HG02852 (cell line): Measurements from ENCODE around the gene ADI1.
"Not testable (repeated sequence)": the region's sequence is repeated elsewhere in the genome, so short reads cannot be mapped to it uniquely, and the experiment has no call there.

ENCODE experiments used
- ATAC-seq: cut with Tn5 transposase; IDR thresholded peaks from one replicate; pipeline ENCODE4 v1.9.1; 2021; ENCODE audit warnings: mild to moderate bottlenecking, moderate library complexity; ENCODE audit not compliant: unreplicated experiment

Gene ADI1

GRCh38 chr2:3465328-3465727, 54.0 kb downstream of the ADI1 start:
- ATAC-seq = no peak

DNA sequence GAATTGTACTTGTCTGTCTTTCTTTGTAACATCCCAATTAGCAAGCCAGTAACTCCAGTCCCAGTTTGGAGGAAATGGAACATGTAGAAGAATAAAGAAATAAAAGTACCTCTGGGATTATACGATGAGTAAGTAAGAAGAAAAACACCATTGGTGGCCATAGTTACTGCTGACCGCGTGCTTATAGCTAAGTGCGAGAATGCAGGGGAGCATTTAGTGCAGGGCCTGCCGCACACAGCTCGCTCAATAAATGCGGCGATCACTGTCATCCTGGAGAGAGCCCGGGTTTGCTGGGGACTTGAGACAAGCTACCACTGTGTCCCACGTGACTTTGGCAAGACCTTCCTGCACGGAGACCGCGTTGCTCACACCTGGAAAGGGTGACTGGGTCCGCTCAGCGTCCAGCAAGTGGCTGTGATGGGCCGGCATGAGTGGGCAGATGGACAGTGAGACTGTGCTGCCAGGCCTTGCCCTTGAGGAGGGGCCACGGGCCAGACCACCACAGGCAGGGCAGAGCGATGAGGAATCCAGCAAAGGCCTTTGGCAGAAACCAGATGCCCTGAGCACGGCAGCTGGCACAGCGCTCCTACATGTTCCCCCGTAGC, 54.8 kb downstream of the ADI1 start:
- ATAC-seq = no peak

- ATAC-seq = no peak
Observed at GRCh38 chr2:3463944-3464343, 55.4 kb downstream of the ADI1 start.

GRCh38 chr2:3463186-3463835, 56.0 kb downstream of the ADI1 start:
- no peak for ATAC-seq

- ATAC-seq = no peak
Observed at GRCh38 chr2:3462493-3463104, 56.7 kb downstream of the ADI1 start.

DNA sequence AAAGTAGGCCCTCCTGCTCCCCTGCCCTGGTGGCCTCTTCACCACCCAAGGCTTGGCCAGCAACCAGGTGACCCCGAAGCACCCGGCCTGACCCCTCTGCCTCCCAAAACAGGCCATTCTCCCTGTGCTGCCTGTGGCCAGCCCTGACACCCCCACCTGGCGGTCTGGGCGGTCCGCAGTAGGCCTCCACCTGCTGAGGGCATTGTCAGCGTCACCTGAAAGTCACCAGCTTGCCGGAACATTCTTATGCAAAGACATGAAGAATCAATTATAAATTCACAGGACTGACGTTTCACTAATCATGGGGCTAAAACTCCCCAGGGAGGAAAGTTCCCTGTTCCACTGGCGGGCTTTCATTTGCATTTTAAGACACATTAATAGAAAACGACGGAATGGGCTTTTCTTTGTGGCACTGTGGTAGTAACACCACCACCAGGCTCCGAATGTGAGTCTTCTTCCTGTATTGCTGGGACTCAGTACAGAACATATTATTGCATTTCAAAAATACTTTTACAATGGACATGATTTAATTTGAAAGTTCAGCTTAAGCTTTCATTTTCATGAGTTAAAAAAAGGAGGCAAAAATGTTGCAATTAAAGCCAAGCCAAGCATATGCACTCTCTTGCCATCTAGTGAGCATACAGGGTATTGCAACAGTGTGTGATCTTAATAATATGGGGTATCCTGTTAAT, 57.4 kb downstream of the ADI1 start:
- peak; percentile 67 for ATAC-seq

DNA sequence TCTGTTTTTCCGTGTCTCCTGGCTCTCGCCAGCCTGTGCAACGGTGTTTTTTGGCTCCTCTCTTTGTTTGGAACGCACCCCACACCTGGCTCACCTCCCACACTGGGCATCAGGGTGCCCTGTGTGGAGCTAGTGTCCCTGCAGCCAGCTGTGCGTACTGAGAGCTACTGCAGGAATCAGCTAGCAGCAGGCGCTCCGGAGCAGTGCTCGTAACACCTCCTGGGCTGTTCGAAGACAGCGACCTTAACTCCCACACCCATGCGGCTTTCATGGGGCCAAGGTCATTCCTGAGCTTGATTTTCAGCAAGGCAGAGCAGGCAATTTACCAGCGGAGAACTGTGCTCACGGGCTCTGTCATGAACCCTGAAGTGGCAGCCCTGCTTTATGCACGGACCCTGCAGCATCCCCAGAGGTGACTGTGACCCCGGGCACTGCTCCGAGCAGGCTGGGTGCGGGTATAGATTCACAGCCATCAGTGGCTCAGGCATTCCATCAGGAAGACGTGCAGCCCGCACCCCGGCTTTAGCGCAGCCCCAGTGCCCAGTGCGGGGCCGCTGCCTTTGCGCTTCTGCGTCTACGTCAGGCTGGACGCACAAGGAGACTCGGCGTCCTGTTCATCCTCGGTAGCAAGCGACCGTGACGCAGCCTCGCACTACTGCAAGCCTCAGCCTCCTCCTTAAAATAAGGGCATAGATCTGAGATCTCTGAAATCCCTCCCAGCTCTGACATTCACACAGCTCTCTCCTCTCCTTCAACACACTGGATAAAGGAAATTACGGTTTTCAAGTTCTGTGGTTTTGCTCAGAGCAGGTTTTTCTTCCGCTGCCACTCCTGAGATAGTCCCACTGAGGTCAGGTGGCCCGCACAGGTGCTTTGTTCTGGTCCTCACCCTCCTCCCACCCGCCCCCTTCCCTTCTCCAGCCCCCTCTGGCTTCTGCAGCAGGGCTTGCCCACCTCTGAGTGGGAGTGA, 58.2 kb downstream of the ADI1 start:
- ATAC-seq = no peak

DNA sequence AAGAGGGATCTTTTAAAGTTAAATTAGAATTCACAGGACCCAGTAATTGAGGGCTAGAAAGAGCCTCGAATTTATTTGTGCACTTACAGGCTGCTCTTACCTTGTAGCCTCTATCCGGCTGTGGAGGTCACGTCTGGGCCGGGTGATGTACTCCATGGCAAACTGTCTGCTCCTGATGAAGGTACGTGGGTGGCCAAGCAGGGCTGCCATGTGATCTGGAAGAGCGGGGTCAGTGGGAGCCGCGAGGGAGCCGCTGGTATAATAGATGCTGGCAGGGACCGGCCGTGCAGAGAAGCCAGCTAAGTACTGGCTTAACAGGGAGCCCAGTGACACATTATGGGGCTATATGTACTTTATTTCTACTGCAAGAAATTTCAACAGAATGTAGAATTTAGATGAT, 59.2 kb downstream of the ADI1 start:
- ATAC-seq = no peak

- no peak for ATAC-seq
Observed at GRCh38 chr2:3459185-3460015, 59.9 kb downstream of the ADI1 start.

DNA sequence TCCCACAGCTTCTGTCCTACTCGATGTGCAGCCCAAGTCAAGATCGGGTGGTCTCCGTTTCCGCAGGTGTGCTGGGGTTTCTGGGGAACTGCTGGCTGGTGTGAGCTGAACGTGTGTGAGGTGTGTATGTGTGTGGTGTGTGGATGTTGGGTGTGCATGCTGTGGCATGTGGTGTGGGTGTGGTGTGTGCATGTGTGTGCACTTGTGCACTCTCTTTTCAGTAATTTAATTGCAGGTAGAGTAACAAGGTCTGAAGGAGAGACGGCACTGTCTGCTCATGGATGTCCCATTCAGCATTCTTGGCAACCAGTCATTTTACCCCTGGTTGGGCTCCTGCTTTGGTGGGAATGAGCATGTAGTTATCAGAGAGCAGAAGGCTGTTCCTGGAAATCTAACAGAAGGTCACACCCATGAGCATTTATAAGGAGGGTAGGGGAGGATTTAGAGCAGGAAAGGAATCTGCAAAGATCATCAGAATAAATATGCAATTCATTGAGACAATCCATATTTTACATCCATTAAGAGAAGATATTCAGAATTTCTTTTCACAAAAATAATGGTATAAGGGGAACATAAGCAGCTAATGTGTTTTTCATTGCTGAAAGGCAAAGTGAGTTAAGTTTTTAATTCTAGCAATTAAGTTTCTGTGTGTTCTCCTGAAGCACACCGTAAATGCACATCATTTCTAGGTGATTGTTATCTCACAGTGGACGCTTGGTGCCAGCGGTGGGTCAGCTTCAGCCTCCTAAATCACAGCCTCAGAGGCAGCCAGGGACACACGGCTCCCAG, 60.7 kb downstream of the ADI1 start:
- no peak for ATAC-seq

GRCh38 chr2:3457524-3458395, 61.6 kb downstream of the ADI1 start:
- no peak for ATAC-seq

GRCh38 chr2:3456125-3456524, 63.2 kb downstream of the ADI1 start:
- no peak for ATAC-seq

DNA sequence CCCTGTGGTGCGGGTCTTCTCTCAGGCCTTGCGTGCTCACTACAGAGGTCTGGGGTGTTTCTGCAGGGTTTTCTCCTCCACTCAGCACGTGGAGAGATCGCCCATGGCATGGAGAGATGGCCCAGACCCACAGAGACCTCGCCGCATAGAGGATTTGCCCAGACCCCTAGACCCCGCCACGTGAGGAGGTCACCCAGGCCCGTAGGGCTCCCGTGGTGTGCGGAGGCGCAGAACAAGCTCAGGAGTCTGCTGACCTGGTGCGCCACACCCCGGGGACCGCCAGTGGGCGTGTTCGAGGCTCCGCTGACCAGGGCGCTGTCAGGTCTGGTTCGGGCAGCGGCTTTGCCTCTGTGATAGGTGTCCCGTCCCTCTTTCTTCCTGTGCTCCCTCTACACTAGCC, 64.5 kb downstream of the ADI1 start:
- no peak for ATAC-seq

DNA sequence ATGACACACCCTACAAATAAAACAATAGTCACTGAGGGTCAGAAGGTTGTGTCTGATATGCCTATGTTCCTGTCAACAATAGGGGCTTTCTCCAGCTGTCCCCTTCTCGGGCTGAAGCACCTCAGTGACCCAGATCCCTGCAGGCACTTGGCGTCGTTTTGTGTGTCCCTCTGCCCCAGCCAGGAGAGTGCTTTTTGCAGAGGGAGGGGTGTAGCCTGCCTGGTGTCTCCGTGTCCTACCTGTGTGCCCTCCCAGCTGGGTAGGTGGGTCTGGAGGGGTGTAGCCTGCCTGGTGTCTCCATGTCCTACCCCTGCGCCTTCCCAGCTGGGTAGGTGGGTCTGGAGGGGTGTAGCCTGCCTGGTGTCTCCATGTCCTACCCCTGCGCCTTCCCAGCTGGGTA, 65.3 kb downstream of the ADI1 start:
- not testable (repeated sequence) for ATAC-seq

DNA sequence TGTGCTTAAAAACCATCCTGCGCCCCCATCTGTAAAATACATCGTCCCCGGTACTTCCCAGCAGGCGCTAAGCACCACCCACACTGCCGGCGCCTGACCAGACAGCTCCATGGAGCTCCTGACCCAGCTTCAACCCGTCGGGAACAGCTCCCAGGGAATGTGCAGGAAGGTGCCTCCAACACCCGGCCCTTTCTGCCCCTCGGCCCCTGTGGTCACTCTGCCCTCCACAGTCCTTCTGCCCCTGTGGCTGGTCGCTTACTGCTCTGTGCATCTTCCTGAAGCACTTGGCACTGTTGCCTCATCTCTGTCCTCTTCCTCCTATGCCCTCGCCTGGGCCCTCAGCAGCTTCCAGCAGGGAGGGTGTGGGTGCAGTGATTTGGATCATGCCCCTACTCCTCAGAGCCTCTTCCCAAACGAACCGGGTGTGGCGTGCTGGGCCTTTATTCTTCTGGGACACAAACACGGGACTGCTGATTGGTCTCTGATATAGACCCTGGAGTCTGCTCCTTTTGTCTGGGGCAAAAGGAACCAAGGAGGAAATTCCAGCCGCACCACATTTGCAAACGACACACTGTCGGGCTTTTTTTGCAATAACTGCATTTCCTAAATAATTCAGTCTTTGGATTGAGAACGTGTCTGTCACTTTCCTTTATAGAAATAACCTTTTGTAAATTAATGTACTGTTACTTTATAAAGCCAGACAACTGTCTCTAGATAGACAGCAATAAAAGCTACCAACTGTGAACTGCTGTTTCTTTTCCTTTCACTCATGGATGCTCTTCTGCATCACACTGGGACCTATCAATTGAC, 65.9 kb downstream of the ADI1 start:
- no peak for ATAC-seq

GRCh38 chr2:3451926-3452671, 67.2 kb downstream of the ADI1 start:
- no peak for ATAC-seq

- ATAC-seq = no peak
Observed at GRCh38 chr2:3451169-3451568, 68.2 kb downstream of the ADI1 start.
